K562 treated with DMSO at 1 percent for 12 hours (cell line): Measurements from ENCODE around the gene DNTTIP2. TPM values are rescaled to one million over a fixed set of nuclear protein-coding genes. Genes with fewer than 3 reads are reported as not detected.

Source experiments
- total RNA-seq: library from RNA; unstranded; fragments of 300-600 nt; gene quantifications from 2 replicates; pipeline ENCODE4 v1.2.3, GENCODE V29; 2022; ENCODE audit not compliant: insufficient read depth

The DNTTIP2 gene, protein sequence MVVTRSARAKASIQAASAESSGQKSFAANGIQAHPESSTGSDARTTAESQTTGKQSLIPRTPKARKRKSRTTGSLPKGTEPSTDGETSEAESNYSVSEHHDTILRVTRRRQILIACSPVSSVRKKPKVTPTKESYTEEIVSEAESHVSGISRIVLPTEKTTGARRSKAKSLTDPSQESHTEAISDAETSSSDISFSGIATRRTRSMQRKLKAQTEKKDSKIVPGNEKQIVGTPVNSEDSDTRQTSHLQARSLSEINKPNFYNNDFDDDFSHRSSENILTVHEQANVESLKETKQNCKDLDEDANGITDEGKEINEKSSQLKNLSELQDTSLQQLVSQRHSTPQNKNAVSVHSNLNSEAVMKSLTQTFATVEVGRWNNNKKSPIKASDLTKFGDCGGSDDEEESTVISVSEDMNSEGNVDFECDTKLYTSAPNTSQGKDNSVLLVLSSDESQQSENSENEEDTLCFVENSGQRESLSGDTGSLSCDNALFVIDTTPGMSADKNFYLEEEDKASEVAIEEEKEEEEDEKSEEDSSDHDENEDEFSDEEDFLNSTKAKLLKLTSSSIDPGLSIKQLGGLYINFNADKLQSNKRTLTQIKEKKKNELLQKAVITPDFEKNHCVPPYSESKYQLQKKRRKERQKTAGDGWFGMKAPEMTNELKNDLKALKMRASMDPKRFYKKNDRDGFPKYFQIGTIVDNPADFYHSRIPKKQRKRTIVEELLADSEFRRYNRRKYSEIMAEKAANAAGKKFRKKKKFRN
- total RNA-seq, result 23.8 and 25.1 TPM in 2 replicates

DNA sequence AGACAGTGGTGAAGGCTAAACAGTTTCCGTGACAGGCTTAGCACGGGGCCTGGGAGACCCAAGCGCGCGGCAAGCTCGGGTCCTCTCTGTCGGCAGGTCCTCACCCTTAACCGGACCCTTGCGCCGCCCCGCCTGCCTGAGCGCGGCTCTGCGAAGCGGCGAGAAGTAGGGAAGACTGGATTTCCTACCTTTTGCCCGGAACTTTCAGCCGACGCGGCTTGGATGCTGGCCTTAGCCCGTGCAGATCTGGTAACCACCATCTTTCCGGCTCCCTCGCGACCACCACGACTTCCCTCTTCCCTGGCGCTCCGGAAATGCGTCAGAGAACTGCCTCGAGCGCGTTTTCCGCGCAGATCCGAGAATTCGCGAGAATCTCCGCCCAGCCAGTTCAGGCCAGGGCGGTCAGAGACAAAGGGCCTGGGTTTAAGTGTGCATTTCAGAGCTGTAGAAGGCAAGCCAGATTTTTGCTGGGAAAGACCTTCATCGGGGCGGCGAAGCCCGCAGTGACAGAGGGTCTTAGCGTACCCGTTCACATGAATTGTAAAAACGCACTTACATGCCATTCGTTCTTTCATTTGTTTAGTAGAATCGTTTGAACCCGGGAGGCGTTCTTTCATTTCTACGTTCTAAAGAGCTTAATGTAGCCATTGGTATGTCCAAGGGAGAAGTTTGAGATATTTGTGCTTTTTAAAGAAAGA is at the start of gene DNTTIP2:
Gene DNTTIP2, minus strand, starts transcription at position 318 of the 698 bp plus-strand sequence. Its CDS starts 58 bp downstream, at position 260.

DNA sequence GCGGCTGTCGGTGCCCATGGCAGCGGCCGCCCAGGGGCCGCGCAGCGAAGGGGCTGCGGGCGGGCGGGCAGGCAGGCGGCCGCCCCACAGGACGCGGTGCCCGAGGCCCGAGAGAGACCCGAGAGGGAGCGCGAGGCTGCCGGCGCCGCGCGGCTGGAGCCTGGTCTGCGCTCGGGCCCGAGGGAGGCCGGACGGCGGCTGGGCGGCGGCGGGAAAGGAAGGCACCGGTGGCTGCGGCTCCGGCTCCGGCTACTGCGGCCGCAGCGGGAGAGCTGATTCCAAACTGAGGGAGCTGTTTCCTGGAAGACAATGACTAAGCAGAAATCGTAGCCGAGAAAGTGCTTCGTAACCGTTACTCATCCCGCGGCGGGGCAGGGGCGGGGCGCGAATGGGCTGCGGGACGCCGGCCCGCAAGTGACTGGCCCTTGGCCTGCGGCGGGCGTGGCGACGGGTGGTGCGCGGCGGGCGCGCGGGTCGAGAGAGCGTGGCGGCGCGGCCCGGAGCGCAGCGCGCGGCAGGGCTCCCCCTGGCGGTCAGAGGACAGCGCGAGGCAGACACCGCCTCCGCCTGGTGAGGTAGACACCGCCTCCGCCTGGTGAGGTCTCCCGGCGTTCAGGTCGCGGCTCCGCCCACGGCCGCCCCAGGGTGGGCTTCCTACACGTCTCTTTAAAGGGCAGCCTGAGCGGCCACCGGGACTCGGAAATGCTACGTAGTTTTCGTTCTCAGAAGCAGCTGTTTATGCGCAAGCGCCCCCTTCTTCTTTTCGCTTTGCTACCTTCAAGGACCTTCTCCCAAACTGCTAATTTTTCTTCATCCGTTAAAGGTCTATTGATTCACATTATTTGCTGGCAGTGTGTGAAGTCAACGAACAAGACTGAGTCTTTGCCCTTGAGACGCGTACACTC is 30.4 kb upstream of the DNTTIP2 start, which contains the start of gene GCLM:
Gene GCLM, minus strand, starts transcription at position 285 of the 905 bp plus-strand sequence. Its CDS starts 267 bp downstream, at position 18.

Other genes with a start within 250 kb of the DNTTIP2 start
- 1.2 and 2.1 TPM in 2 replicates for gene BCAR3, start 197.4 kb downstream of the DNTTIP2 start, total RNA-seq
- 15.4 and 42.3 TPM in 2 replicates for gene GCLM, start 30.2 kb upstream of the DNTTIP2 start, total RNA-seq
- not detected in 2 replicates for gene ABCA4, start 241.9 kb upstream of the DNTTIP2 start, total RNA-seq